Lung (tissue), 12 donors: ENCODE data around the gene ASCL2. TPM values are rescaled to one million over a fixed set of nuclear protein-coding genes. Genes with fewer than 3 reads are reported as not detected.

Experiments
- ATAC-seq: fragments of 200-7000 bp; cut with Tn5 transposase; one replicate; pipeline ENCODE4 v1.9.1; 2020; ENCODE audit warnings: moderate number of reproducible peaks; ENCODE audit not compliant: insufficient read depth, low FRiP score
- DNase-seq, 3 donors: peaks; one replicate each; pipeline ENCODE4 v3.0.0-alpha.2; 2013 to 2017
- H3K27ac ChIP-seq, 2 donors: one replicate each; pipeline ENCODE4 v1.5.1; 2013; ENCODE audit warnings: mild to moderate bottlenecking in 2 of 2, moderate library complexity in 2 of 2, control low read depth in 1 of 2, inconsistent platforms in 1 of 2, low read depth in 1 of 2, low read length in 1 of 2
- H3K27me3 ChIP-seq, 3 donors: one replicate each; pipeline ENCODE4 v1.5.1; 2013; ENCODE audit warnings: low read length in 2 of 3; ENCODE audit not compliant: control insufficient read depth in 3 of 3, insufficient read depth in 3 of 3
- H3K36me3 ChIP-seq, 4 donors: one replicate each; pipeline ENCODE4 v1.5.1; 2013; ENCODE audit warnings: low read length in 4 of 4, mild to moderate bottlenecking in 1 of 4, moderate library complexity in 1 of 4; ENCODE audit not compliant: control insufficient read depth in 4 of 4, insufficient read depth in 4 of 4
- H3K4me1 ChIP-seq, 5 donors: one replicate each; pipeline ENCODE4 v1.5.1; 2013; ENCODE audit warnings: low read length in 5 of 5, mild to moderate bottlenecking in 2 of 5, moderate library complexity in 1 of 5; ENCODE audit not compliant: control insufficient read depth in 5 of 5, insufficient read depth in 5 of 5
- H3K4me3 ChIP-seq: one replicate; pipeline ENCODE4 v1.5.1; 2013; ENCODE audit warnings: mild to moderate bottlenecking, control low read depth, moderate library complexity
- H3K9ac ChIP-seq, 2 donors: one replicate each; pipeline ENCODE4 v1.5.1; 2013; ENCODE audit warnings: low read length in 2 of 2, control low read depth in 1 of 2; ENCODE audit not compliant: insufficient read depth in 1 of 2
- H3K9me3 ChIP-seq, 4 donors: one replicate each; pipeline ENCODE4 v1.5.1; 2013; ENCODE audit warnings: low read length in 3 of 4, mild to moderate bottlenecking in 1 of 4, moderate library complexity in 1 of 4; ENCODE audit not compliant: control insufficient read depth in 4 of 4, insufficient read depth in 3 of 4
- CTCF ChIP-seq: IDR thresholded peaks from 2 replicates; pipeline ENCODE4 v1.5.1; 2012; ENCODE audit warnings: mild to moderate bottlenecking; ENCODE audit errors: control extremely low read depth, extremely low read depth
- WGBS, 2 donors: extraction: QIAGEN DNeasy Blood & Tissue Kit; methylation state at CpG; one replicate each; pipeline ENCODE4 v1.1.7; 2013; 5-methylcytosine and 5-hydroxymethylcytosine counted together
- polyA plus RNA-seq, 2 donors: library from polyadenylated mRNA; stranded (reverse); fragments of 200-250 nt; gene quantifications; one replicate each; pipeline ENCODE4 v1.2.1, GENCODE V29; 2013
- total RNA-seq, 2 donors: library from RNA; depleted of rRNA in 1 of 2; stranded (reverse); fragments of >200 nt in 1 of 2; gene quantifications; one replicate each; pipeline ENCODE4 v1.2.1, GENCODE V29; 2014 to 2021
- donor health status: control.
- donor health status: control.
- donor health status: Bipolar disorder and iron deficiency.
- donor health status: healthy.
- donor health status: DM: yes; HTN: yes; CAD: no.

The ASCL2 gene
- total and polyA plus RNA-seq, 4 donors = 0.94 to 2.4 (median 2.2) TPM; not detected in 1

DNA sequence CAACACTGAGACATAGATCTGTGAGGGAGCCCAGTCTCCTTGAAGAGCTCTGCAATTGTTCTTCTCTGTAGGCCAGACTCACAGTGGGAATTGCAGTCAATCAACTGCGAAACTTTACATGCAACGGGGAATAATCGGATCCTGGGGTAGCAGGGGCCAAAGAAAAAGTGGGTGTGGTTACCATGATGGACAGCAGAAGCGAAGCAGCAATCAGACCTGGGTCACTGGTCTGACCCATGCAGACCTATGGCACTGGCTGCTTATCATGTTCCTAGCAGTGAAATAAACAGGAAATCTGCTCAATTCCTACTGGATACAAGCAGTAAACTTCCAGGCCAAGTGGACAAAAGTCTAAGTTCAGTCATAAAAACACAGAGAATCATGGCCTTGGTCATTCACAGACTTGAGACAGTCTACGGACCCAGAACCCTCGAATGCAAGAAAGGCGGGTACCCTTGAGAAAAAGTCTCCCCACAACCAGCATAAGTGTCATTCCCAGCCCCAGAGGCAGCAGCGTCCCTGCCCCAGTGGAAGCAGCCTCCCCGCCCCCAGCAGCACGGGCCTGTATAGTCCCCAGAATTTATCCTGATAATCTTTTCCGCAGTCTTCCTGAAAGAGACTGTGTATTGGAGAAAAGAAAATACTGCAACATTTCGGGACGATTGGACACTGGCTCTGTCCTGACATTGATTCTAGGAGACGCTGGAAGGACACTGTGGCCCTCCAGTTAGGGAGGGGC lies 34.6 kb downstream of the ASCL2 start:
- DNase-seq (no peak), ATAC-seq (no peak)
- H3K9ac ChIP-seq = no peak overlapping the region
- H3K27ac ChIP-seq = peak overlapping the region in 1 of 2 donors; percentile 30
- WGBS, 2 donors = 71 to 81% methylated on average over 14 of the region's 14 CpGs
- no peaks in the 10 kb centered on the region for H3K27me3 ChIP-seq
- TF ChIP-seq CTCF = no peak
- peaks cover 0 to 4% (median 0%) of the 10 kb centered on the region in 4 donors for H3K9me3 ChIP-seq
- peaks cover 0 to 4% (median 0%) of the 10 kb centered on the region in 5 donors for H3K4me1 ChIP-seq
- no peak overlapping the region for H3K4me3 ChIP-seq
- H3K36me3 ChIP-seq = no peaks in the 10 kb centered on the region

GRCh38 chr11:2234963-2235362 lies 35.4 kb downstream of the ASCL2 start:
- peaks cover 0 to 2% (median 0%) of the 10 kb centered on the region in 4 donors for H3K9me3 ChIP-seq
- peak overlapping the region in 1 of 2 donors; percentile 21 for H3K27ac ChIP-seq
- DNase-seq (no peak), ATAC-seq (no peak)
- H3K4me3 ChIP-seq = no peak overlapping the region
- H3K4me1 ChIP-seq = peaks cover 0 to 4% (median 0%) of the 10 kb centered on the region in 5 donors
- no peak overlapping the region for H3K9ac ChIP-seq
- H3K36me3 ChIP-seq = no peaks in the 10 kb centered on the region
- no peak for TF ChIP-seq CTCF
- H3K27me3 ChIP-seq = no peaks in the 10 kb centered on the region
- WGBS, 2 donors = 67 to 73% methylated on average over 10 of the region's 10 CpGs

GRCh38 chr11:2233693-2234455 lies 36.5 kb downstream of the ASCL2 start:
- H3K27ac ChIP-seq = no peak overlapping the region
- ATAC-seq (no peak), DNase-seq (no peak)
- H3K4me1 ChIP-seq = peaks cover 0 to 4% (median 0%) of the 10 kb centered on the region in 5 donors
- H3K4me3 ChIP-seq = no peak overlapping the region
- TF ChIP-seq CTCF = no peak
- H3K27me3 ChIP-seq = no peaks in the 10 kb centered on the region
- H3K36me3 ChIP-seq = no peaks in the 10 kb centered on the region
- WGBS, 2 donors = 88 to 94% methylated on average over 10 of the region's 10 CpGs
- no peak overlapping the region for H3K9ac ChIP-seq
- H3K9me3 ChIP-seq = peaks cover 0 to 6% (median 2%) of the 10 kb centered on the region in 4 donors
